Stimulated activated naive CD8-positive, alpha-beta T cell treated with anti-CD3 and anti-CD28 coated beads, Interleukin-15, amount 100 ng/mL, for 72 hours (primary cell): ENCODE data around the gene DGCR2.

Experiments used
- ATAC-seq: fragments of 150-1000 bp; cut with Tn5 transposase; 2 replicates; pipeline ENCODE4 v1.10.0; 2021; ENCODE audit warnings: mild to moderate bottlenecking, moderate library complexity
- DNase-seq, 2 donors: peaks; one replicate each; pipeline ENCODE4 v3.0.0; 2021 to 2022
- H3K27ac Mint-ChIP-seq, 2 donors: one replicate each; pipeline ENCODE4 v1.8.0; 2022; ENCODE audit warnings: mild to moderate bottlenecking in 2 of 2, mixed read lengths in 2 of 2, moderate library complexity in 2 of 2
- H3K27me3 Mint-ChIP-seq: one replicate; pipeline ENCODE4 v1.8.0; 2022; ENCODE audit warnings: mixed read lengths
- H3K4me1 Mint-ChIP-seq: one replicate; pipeline ENCODE4 v1.8.0; 2022; ENCODE audit warnings: mild to moderate bottlenecking, mixed read lengths
- H3K4me3 Mint-ChIP-seq, 2 donors: one replicate each; pipeline ENCODE4 v1.8.0; 2022; ENCODE audit warnings: mild to moderate bottlenecking in 2 of 2, mixed read lengths in 2 of 2, moderate library complexity in 1 of 2
- H3K9me3 Mint-ChIP-seq, 2 donors: one replicate each; pipeline ENCODE4 v1.8.0; 2022; ENCODE audit warnings: mixed read lengths in 2 of 2

DGCR2 gene

DNA sequence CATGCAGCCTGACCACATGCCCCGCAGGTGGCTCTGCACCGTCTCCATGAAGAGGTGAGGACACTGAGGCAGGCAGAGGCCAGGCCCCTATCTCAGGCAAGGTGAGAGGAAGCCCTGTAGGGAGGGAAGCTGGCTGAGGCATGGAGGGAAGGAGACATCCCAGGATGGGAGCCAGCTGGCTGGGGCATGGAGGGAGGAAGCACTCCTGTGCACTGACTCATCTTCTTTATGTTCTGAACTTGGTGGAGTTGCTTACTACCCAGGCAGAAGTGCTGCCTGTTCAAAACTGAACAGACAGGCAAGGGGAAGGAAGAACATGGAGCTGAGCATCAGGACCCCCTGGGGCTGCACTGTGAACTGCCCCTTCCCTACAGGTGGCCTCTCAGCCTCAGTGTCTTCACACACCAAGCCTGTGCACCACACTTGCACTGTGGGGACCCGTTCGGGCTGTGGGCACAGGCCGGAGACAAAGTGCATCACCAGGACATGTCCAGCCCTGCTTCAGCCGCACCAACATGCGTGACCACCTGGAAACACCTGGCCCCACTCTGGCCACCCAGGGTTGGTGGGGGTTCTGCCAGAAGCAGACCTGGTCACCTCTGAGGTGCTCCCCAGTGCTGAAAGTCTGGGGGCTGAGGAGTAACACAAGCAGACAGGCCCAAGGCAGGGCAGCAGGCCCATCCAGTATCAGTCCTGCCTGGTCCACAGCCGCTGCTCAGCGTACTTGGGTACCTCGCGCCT, 55.5 kb downstream of the DGCR2 start:
- ATAC-seq (no peak), DNase-seq (no peak)
- H3K4me1 Mint-ChIP-seq, result no peaks in the 10 kb centered on the region
- H3K27ac Mint-ChIP-seq, result no peak overlapping the region
- no peak overlapping the region for H3K4me3 Mint-ChIP-seq
- no peaks in the 10 kb centered on the region for H3K27me3 Mint-ChIP-seq
- no peaks in the 10 kb centered on the region for H3K9me3 Mint-ChIP-seq

GRCh38 chr22:19065929-19066328, 56.3 kb downstream of the DGCR2 start:
- Mint-ChIP-seq H3K4me3 (no peak overlapping the region), H3K27me3 (no peaks in the 10 kb centered on the region), H3K4me1 (no peaks in the 10 kb centered on the region), H3K9me3 (no peaks in the 10 kb centered on the region), H3K27ac (peak overlapping the region in 1 of 2 donors; percentile 46)
- DNase-seq, result no peak
- no peak for ATAC-seq

DNA sequence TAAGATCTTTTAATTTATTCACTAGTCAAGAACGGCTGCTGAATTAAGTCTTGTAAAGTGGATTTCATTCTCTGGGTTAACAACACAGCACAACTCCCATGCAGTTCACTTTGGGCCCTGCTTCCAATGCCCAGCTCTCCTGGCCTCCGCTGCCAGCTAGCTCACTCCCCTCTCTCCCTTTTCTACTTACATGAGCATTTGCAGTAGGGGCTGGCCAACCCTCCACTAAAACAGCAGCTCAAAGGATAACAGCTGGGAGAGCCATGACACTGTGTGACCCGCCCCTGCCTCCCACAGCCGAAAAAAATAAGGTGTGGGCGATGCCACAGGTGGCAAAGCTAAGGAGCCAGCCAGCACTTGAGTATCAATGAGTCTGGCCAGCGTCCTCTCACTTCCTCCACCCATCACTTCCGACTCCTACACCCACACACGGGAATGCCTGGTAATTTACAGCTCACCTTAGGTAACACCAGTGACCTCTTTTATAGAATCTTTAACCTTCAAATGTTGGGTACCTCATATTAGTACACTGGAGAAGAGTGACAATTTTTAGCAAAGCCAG, 56.8 kb downstream of the DGCR2 start:
- peak overlapping the region in 1 of 2 donors; percentile 3 for H3K27ac Mint-ChIP-seq
- no peaks in the 10 kb centered on the region for H3K27me3 Mint-ChIP-seq
- H3K4me3 Mint-ChIP-seq, result no peak overlapping the region
- ATAC-seq, result no peak
- no peak for DNase-seq
- peaks cover 4% of the 10 kb centered on the region for H3K4me1 Mint-ChIP-seq
- no peaks in the 10 kb centered on the region for H3K9me3 Mint-ChIP-seq

DNA sequence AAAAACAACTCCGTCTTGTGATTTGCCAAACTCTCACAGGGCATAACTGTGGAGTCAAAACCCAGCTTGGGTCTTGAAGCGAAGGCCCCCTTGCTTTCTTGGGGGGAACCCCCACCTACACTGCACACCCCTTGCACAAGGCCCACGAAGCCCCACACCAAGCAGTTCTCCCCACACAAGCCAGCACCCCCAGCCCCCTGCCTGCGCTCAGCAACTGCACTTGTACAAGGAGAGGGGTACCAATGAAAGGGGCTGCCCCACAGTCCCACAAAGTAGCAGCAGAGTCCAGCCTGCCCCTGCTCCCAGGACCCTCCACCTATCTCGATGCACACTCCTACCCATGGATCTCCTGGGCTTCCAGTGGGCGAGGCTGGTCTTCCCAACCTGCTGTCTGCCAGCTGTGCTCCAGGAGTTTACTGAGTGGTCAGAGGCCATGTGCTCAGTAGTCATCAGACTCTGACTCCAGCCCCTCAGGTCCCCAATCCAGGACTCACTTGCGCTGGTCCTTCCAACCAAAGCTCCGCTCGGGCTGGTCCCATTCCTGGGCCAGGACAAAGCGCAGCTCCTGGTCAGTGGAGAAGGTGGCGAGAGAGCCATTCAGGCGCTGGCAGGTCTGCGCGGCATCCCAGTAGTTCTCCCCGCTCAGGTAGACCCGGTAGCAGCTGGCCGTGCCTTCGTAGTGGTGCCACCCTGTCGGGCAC, 57.7 kb downstream of the DGCR2 start:
- H3K4me3 Mint-ChIP-seq, result no peak overlapping the region
- peaks cover 10% of the 10 kb centered on the region for H3K4me1 Mint-ChIP-seq
- DNase-seq (no peak), ATAC-seq (no peak)
- H3K9me3 Mint-ChIP-seq, result no peaks in the 10 kb centered on the region
- no peaks in the 10 kb centered on the region for H3K27me3 Mint-ChIP-seq
- peak overlapping the region in 1 of 2 donors; percentile 45 for H3K27ac Mint-ChIP-seq

- H3K27me3 Mint-ChIP-seq, result no peaks in the 10 kb centered on the region
- ATAC-seq (no peak), DNase-seq (no peak)
- H3K27ac Mint-ChIP-seq, result no peak overlapping the region
- H3K9me3 Mint-ChIP-seq, result no peaks in the 10 kb centered on the region
- H3K4me1 Mint-ChIP-seq, result peaks cover 12% of the 10 kb centered on the region
- H3K4me3 Mint-ChIP-seq, result no peak overlapping the region
These were observed 58.4 kb downstream of the DGCR2 start for GRCh38 chr22:19063581-19064353.

GRCh38 chr22:19062943-19063308, 59.3 kb downstream of the DGCR2 start:
- Mint-ChIP-seq H3K27me3 (no peaks in the 10 kb centered on the region), H3K9me3 (no peaks in the 10 kb centered on the region), H3K27ac (peak overlapping the region in 1 of 2 donors; percentile 52), H3K4me3 (no peak overlapping the region), H3K4me1 (peaks cover 16% of the 10 kb centered on the region)
- no peak for DNase-seq
- no peak for ATAC-seq

GRCh38 chr22:19062139-19062942, 59.9 kb downstream of the DGCR2 start:
- Mint-ChIP-seq H3K27ac (peak overlapping the region; percentile 9 to 52), H3K4me1 (peaks cover 16% of the 10 kb centered on the region), H3K27me3 (no peaks in the 10 kb centered on the region), H3K9me3 (no peaks in the 10 kb centered on the region), H3K4me3 (no peak overlapping the region)
- no peak for ATAC-seq
- DNase-seq, result no peak

- ATAC-seq (no peak), DNase-seq (no peak)
- H3K4me1 Mint-ChIP-seq, result peaks cover 16% of the 10 kb centered on the region
- no peaks in the 10 kb centered on the region for H3K27me3 Mint-ChIP-seq
- H3K4me3 Mint-ChIP-seq, result no peak overlapping the region
- peak overlapping the region in 1 of 2 donors; percentile 28 for H3K27ac Mint-ChIP-seq
- H3K9me3 Mint-ChIP-seq, result no peaks in the 10 kb centered on the region
These were observed 60.6 kb downstream of the DGCR2 start for GRCh38 chr22:19061471-19062138.

DNA sequence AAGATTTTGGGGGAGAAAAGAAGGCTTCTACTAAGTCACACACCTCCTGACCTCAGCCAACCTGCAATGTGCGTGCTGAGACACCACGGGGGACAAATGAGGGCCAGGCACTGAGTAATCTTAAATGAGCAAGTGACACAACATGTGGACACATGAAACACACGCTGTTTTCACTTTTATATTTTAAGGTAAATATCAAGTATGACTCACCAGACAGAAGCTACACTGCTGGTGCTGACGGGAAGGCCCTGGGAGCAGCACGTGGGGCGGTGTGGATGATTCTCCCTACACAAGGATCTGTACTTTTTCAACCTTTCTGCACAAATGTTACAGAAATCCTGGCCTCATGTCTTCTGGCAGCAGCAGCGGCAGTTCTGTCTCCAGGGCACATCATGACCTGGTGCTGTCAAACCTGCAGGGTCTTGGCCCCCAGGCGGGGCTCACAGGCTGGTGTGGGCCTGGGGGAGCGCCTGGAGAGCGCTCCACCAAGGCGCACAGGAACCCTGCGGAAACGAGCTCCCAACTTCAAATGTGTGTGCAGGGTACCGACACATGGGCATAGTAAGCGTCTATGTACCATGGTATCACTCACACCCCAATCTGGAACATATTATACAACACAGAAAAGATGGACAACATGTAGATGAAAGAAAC, 61.7 kb downstream of the DGCR2 start:
- H3K27me3 Mint-ChIP-seq, result no peaks in the 10 kb centered on the region
- peaks cover 16% of the 10 kb centered on the region for H3K4me1 Mint-ChIP-seq
- peak overlapping the region in 1 of 2 donors; percentile 84 for H3K27ac Mint-ChIP-seq
- no peak for DNase-seq
- no peaks in the 10 kb centered on the region for H3K9me3 Mint-ChIP-seq
- no peak for ATAC-seq
- no peak overlapping the region for H3K4me3 Mint-ChIP-seq

GRCh38 chr22:19059481-19060278, 62.5 kb downstream of the DGCR2 start:
- no peak overlapping the region for H3K4me3 Mint-ChIP-seq
- H3K27ac Mint-ChIP-seq, result peak overlapping the region; percentile 59 to 84
- no peaks in the 10 kb centered on the region for H3K9me3 Mint-ChIP-seq
- ATAC-seq, result no peak
- no peaks in the 10 kb centered on the region for H3K27me3 Mint-ChIP-seq
- H3K4me1 Mint-ChIP-seq, result peaks cover 17% of the 10 kb centered on the region
- no peak for DNase-seq

DNA sequence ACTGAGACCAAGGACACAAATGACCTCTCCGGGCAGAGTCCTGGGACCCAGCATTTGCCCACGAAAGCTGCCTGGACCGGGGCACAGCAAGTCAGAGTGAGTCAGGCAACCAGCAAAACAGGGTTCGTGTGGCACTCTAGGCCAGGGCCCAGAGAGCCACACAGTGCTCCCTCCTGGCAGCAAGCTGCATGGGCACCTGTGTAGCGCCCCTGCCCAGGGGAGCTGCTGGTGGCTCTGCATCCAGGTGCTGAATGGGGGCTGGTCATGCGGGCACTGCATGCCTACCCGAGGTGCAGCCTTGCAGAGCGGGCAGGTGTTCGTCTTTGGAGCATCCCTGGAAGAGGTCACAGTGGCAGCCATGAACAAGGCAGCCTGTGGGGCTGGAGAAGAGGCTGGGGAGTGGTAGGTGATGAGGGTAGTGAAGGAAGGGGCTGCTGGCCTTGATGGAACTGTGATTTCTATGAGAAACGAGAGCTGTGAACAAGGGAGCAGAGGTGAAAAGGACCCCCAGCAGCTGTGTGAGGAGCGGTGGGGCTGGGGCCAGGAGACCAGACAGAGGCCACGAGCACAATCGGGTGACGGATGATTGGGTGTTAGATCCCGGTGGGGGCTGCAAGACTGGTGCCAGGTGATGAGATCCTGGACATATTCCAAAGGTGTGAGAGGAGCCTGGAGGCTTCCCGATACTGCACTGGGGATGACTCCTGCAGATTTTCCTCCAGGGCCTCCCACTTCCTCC, 63.3 kb downstream of the DGCR2 start:
- H3K27ac Mint-ChIP-seq, result peak overlapping the region; percentile 2 to 88
- ATAC-seq, result no peak

GRCh38 chr22:19057999-19058491, 64.2 kb downstream of the DGCR2 start:
- DNase-seq (no peak), ATAC-seq (no peak)
- Mint-ChIP-seq H3K4me1 (peaks cover 22% of the 10 kb centered on the region), H3K4me3 (no peak overlapping the region), H3K27ac (peak overlapping the region; percentile 10 to 29), H3K27me3 (no peaks in the 10 kb centered on the region), H3K9me3 (no peaks in the 10 kb centered on the region)

More for the DNA sequence above, 63.3 kb downstream of the DGCR2 start:
- no peak for DNase-seq
- no peaks in the 10 kb centered on the region for H3K9me3 Mint-ChIP-seq
- peaks cover 22% of the 10 kb centered on the region for H3K4me1 Mint-ChIP-seq
- H3K4me3 Mint-ChIP-seq, result no peak overlapping the region
- H3K27me3 Mint-ChIP-seq, result no peaks in the 10 kb centered on the region

GRCh38 chr22:19057539-19057938, 64.7 kb downstream of the DGCR2 start:
- DNase-seq (no peak), ATAC-seq (no peak)
- no peaks in the 10 kb centered on the region for H3K9me3 Mint-ChIP-seq
- no peak overlapping the region for H3K4me3 Mint-ChIP-seq
- peaks cover 22% of the 10 kb centered on the region for H3K4me1 Mint-ChIP-seq
- H3K27ac Mint-ChIP-seq, result peak overlapping the region; percentile 10 to 29
- H3K27me3 Mint-ChIP-seq, result no peaks in the 10 kb centered on the region
